LNCaP clone FGC (cell line): ENCODE results near the gene KIRREL3.

Experiments
- DNase-seq: peaks from one replicate; pipeline ENCODE4 v3.0.0-alpha.2; 2011; ENCODE audit warnings: low read depth
- H3K4me3 ChIP-seq: 2 replicates; pipeline ENCODE4 v1.5.1; 2011; ENCODE audit warnings: mild to moderate bottlenecking, low read depth, low read length, control low read depth
- TF ChIP-seq, protein P1 (sequence below): IDR thresholded peaks from 2 replicates; pipeline ENCODE4 v1.5.1; 2012; ENCODE audit warnings: mild to moderate bottlenecking; ENCODE audit not compliant: control insufficient read depth, insufficient read depth; ENCODE audit errors: extremely low read depth

The KIRREL3 gene

DNA sequence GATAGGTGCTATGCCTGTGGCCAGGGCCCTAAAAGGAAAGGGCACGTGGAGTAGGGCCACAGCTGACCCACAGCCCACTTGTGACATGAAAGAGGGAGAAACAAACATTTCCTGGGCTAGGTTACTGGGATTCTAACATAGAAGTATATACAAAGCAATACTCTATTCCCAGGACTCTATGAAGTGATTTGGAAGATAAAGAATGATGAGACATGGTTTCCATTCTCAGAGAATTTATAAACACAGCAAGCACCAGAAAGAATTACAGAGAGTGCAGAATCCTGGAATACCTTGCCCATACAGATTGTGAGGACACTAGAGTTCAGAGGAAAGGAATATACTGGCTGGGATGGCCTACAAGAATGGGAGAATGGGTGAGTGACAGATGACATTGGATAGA lies 86.4 kb downstream of the KIRREL3 start:
- TF ChIP-seq, protein P1, sequence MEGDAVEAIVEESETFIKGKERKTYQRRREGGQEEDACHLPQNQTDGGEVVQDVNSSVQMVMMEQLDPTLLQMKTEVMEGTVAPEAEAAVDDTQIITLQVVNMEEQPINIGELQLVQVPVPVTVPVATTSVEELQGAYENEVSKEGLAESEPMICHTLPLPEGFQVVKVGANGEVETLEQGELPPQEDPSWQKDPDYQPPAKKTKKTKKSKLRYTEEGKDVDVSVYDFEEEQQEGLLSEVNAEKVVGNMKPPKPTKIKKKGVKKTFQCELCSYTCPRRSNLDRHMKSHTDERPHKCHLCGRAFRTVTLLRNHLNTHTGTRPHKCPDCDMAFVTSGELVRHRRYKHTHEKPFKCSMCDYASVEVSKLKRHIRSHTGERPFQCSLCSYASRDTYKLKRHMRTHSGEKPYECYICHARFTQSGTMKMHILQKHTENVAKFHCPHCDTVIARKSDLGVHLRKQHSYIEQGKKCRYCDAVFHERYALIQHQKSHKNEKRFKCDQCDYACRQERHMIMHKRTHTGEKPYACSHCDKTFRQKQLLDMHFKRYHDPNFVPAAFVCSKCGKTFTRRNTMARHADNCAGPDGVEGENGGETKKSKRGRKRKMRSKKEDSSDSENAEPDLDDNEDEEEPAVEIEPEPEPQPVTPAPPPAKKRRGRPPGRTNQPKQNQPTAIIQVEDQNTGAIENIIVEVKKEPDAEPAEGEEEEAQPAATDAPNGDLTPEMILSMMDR = no peak
- H3K4me3 ChIP-seq = no peak overlapping the region
- DNase-seq = no peak

DNA sequence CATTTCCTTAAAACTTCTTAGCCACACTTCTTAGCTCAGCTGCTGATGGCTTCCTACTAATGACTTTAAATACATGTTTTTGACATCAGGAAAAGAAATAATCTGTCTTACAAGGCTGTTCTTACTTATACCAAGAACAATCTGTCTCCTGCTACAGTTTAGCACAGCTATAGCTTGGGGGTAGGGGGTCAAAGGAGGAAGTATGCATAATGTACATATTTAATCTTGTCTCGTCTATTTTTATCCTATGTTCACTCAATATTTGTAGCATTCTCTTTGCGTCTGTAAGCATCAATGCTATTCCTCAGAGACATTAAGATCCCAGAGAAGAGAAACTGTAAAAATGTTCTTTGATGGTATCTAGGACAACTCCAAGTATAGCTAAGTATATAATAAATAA lies 96.0 kb downstream of the KIRREL3 start:
- no peak for DNase-seq
- TF ChIP-seq, protein P1 = no peak
- H3K4me3 ChIP-seq = no peak overlapping the region

DNA sequence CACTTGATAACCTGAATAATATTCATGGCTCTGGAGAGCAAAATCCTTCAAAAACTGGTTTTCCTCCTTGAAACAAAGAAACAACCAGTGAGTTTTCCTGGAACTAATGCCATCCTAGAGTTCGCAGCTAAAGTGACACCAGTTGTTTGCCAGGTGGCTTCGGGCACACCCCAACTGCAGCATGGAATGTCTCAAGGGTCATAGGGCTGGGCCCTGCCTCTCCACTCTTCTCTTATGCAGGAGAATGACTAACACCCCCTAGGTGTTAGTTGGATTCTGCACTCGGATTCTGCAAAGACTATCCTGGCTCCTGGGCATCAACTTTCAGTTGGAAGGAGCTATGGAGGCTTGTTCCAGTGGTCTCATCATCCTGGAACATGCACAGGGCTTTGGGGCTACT lies 98.8 kb downstream of the KIRREL3 start:
- DNase-seq = no peak
- TF ChIP-seq, protein P1 = no peak
- no peak overlapping the region for H3K4me3 ChIP-seq

DNA sequence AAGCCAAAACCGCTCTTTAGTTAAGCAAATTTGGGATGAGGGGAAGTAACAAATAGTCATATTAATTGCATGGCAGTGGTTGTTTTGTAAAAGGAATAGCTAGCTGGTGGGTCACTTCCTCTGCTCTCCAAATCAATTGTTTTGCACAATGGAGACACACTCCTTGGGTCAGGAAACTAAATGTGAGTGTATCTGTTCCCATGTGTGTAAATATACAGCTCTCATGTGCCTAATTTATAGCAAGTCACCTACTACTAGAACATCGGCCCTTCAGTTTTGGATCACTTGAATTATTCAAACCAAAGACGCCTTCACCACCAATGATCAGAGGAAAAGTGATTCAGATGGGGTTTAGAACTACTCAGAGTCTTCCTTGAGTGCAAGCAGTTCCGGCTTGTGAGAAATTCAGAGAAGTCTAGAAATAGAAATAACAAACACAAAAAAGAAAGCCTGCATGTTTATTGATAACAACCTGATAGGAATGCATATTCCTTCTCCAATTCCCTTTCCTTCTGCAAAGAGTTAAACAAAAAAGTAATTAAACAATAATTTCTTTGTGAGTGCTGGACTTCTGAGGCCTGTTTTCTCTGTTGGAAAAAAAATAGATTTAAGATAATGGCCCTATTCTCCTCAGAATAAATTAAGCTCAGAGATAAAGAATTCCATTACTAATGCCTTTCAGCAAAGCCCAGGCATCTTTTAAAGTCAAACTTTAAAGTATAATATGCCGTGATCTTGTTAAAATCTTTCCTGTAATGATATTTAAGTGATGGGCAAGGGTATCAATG lies 100.4 kb downstream of the KIRREL3 start:
- TF ChIP-seq, protein P1 = no peak
- no peak for DNase-seq
- no peak overlapping the region for H3K4me3 ChIP-seq

DNA sequence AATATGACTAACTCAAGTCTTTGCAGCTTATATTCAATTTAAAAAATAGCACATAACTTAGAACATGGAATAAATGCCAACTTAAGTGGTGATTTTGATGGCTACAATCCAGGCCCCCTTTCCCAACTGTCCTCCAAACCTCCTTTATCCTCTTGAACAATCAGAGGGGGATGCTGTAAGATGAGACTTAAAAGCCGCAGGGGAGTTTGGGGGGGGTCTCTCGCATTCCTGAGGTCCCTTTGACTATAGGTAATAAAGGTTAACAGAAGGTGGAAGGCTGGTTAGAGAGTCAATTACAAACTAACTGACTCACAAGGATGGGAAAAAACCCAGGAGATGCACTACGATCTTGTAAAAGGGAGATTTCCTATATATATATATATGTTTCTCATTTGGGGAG lies 101.8 kb downstream of the KIRREL3 start:
- H3K4me3 ChIP-seq = no peak overlapping the region
- TF ChIP-seq, protein P1 = no peak
- no peak for DNase-seq

DNA sequence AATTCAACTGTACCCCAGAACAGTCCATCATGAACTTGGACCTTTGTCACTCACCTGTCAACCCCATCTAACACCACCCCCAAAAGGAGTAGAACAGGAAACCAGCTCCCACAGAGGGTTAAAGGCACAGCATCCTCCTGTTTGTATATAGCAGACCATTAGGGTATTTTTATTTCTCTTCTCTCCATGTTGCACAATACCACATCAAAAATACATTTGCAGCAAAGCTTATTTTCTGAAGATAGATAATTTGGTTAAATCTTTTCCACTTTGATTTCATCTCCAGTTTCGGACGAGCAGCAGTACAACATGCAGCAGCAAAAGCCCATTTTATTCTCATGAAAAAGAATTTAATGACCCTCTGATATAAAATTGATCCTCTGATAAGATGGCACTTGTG lies 103.1 kb downstream of the KIRREL3 start:
- no peak for DNase-seq
- H3K4me3 ChIP-seq = no peak overlapping the region
- TF ChIP-seq, protein P1 = no peak

DNA sequence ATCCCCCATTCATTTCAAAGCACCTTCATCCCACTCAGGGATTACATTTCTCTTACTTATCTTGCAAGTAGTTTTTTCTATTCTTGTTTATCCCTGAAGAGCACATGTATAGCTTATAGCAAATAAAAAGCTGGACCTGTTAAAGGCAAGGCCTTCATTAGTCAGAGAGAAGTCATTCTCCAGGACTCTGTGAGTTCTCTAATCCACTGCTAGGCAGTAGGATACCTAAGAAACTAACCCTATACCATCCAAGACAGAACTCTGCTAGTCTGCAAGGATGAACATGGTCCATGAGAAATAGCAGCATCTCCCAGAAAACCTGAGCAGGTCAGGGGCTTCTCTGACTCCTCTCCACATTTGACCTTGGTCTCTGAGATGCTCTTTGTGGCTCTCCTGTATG lies 104.5 kb downstream of the KIRREL3 start:
- H3K4me3 ChIP-seq = no peak overlapping the region
- TF ChIP-seq, protein P1 = no peak
- DNase-seq = no peak
